WERI-Rb-1 (cell line): ENCODE data around the gene PFKP.

Experiments
- DNase-seq: peaks from one replicate; pipeline ENCODE4 v3.0.0-alpha.2; 2020
- H3K27ac ChIP-seq: fragments of 250-450 bp; sonication (Bioruptor Pico); 2 replicates; pipeline ENCODE4 v1.5.1; 2020; ENCODE audit warnings: mild to moderate bottlenecking, moderate library complexity
- H3K27me3 ChIP-seq: fragments of 250-450 bp; sonication (Bioruptor Pico); 2 replicates; pipeline ENCODE4 v1.5.1; 2021; ENCODE audit warnings: mild to moderate bottlenecking, low read depth, moderate library complexity; ENCODE audit not compliant: insufficient read depth, severe bottlenecking
- H3K36me3 ChIP-seq: fragments of 250-450 bp; sonication (Bioruptor Pico); 2 replicates; pipeline ENCODE4 v1.5.1; 2020; ENCODE audit warnings: mild to moderate bottlenecking, moderate library complexity
- H3K4me3 ChIP-seq: 2 replicates; pipeline ENCODE4 v1.5.1; 2011; ENCODE audit warnings: low read depth, mild to moderate bottlenecking, control low read depth, low read length
- H3K9me3 ChIP-seq: fragments of 250-450 bp; sonication (Bioruptor Pico); 2 replicates; pipeline ENCODE4 v1.5.1; 2021; ENCODE audit warnings: mild to moderate bottlenecking, moderate library complexity; ENCODE audit not compliant: severe bottlenecking
- TF ChIP-seq, protein P1 (sequence below): IDR thresholded peaks from 2 replicates; pipeline ENCODE4 v1.5.1; 2011; ENCODE audit warnings: low read depth, mild to moderate bottlenecking, control low read depth, inconsistent platforms, low read length

The PFKP gene

DNA sequence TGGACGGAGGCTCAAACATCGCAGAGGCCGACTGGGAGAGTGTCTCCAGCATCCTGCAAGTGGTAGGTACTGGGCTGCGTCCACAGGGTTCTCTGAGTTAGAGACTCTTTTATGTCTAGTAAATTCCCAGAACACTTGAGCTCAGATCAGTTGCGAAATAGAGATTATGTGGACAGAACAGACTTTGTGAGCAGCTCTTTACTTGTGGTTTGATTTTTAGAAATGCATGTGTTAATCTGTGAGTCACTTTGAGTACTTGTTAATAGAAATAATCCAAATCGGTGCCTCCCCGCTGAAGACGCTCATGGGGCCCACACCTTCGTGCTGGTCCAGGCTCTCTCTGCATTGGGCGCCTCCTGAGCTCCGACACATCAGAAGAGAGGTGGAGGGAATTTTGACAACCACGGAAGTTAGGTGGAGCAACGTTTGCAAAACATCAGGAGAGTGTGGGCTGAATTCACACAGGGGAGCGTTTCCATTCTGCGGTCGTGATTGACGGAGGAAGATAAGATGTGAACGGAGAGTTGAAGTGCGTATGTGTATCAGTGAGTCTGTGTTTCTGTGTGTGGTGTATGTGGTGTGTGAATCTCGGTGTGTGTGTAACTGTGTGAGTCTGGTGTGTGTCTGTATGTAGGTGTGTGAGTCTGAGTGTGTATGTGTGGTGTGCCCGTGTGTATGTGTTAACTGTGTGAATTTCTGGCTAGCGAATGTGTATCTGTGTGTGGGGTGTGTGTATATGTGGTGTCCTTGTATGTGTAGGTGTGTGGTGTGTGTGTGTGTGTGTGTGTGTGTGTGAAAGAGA is 32.1 kb downstream of the PFKP start:
- no peak for DNase-seq
- TF ChIP-seq, protein P1, sequence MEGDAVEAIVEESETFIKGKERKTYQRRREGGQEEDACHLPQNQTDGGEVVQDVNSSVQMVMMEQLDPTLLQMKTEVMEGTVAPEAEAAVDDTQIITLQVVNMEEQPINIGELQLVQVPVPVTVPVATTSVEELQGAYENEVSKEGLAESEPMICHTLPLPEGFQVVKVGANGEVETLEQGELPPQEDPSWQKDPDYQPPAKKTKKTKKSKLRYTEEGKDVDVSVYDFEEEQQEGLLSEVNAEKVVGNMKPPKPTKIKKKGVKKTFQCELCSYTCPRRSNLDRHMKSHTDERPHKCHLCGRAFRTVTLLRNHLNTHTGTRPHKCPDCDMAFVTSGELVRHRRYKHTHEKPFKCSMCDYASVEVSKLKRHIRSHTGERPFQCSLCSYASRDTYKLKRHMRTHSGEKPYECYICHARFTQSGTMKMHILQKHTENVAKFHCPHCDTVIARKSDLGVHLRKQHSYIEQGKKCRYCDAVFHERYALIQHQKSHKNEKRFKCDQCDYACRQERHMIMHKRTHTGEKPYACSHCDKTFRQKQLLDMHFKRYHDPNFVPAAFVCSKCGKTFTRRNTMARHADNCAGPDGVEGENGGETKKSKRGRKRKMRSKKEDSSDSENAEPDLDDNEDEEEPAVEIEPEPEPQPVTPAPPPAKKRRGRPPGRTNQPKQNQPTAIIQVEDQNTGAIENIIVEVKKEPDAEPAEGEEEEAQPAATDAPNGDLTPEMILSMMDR = no peak
- no peaks in the 10 kb centered on the region for H3K9me3 ChIP-seq
- peaks cover 3% of the 10 kb centered on the region for H3K36me3 ChIP-seq
- no peak overlapping the region for H3K4me3 ChIP-seq
- H3K27ac ChIP-seq = no peak overlapping the region
- no peaks in the 10 kb centered on the region for H3K27me3 ChIP-seq

DNA sequence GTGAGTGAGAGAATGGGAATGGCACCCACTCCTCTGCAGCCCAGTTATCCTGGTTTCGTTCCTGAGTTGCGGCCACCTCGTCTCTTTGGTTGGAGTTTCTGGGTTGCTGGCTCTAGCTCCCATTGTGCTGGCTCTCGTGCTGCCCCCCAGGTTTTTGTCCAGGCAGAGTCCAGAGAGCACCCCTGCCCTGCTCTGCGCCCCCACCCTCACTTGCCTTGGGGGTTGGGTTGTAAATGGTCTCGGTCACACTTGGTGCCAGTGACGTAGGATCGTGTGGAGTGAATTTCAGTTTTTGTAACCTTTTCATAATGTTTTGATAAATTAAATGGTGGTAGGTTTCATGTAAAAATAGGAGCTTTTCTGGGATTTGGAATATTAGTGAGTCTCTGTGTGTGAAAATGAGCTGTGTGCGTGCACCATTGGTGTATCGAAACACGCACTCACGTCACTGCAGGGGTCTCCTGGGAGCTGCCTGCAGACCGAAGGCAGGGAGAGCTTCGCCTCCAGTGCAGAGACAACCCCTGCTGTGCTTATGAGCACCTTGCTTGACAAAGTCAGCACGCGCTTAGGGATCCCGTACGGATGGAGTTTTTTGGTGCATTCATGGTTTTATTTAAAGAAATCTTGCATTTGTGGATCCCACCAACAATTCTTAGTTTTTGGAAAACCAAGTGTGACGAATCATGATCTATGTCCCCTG is 32.9 kb downstream of the PFKP start:
- no peak for DNase-seq
- H3K27me3 ChIP-seq = no peaks in the 10 kb centered on the region
- no peaks in the 10 kb centered on the region for H3K9me3 ChIP-seq
- TF ChIP-seq, protein P1 = no peak
- no peak overlapping the region for H3K27ac ChIP-seq
- no peak overlapping the region for H3K4me3 ChIP-seq
- H3K36me3 ChIP-seq = peaks cover 3% of the 10 kb centered on the region

DNA sequence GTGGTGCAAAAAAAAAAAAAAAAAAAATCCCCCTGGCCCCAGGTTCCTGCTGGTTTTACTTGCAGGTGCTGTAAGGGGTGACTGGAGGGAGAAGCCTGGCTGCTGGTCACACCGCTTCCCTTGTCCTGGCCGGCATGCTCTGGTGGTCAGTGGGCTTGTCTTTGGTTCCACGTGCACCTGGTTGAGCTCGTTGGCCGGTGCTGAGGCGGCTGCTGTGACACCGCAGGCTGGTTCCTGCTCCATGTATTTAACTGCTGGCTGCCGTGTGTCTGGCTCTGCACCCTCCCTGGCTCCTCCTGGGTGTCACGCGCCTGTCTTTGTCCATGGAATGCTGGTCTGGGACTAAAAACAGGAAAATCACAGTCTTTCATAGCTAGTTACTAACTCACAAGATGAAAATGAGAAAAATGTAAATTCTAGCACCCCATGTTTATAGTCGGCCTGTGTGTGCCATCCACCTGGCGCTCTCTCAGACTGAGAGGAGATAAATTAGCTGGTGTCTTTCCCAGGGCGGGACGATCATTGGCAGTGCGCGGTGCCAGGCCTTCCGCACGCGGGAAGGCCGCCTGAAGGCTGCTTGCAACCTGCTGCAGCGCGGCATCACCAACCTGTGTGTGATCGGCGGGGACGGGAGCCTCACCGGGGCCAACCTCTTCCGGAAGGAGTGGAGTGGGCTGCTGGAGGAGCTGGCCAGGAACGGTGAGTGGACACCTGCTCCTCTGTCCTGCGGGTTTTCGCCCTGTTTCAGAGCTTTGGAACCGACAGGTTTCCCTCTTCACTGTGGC is 33.7 kb downstream of the PFKP start:
- H3K27ac ChIP-seq = no peak overlapping the region
- H3K36me3 ChIP-seq = peaks cover 3% of the 10 kb centered on the region
- no peaks in the 10 kb centered on the region for H3K9me3 ChIP-seq
- H3K27me3 ChIP-seq = no peaks in the 10 kb centered on the region
- H3K4me3 ChIP-seq = no peak overlapping the region
- DNase-seq = no peak
- TF ChIP-seq, protein P1 = no peak

DNA sequence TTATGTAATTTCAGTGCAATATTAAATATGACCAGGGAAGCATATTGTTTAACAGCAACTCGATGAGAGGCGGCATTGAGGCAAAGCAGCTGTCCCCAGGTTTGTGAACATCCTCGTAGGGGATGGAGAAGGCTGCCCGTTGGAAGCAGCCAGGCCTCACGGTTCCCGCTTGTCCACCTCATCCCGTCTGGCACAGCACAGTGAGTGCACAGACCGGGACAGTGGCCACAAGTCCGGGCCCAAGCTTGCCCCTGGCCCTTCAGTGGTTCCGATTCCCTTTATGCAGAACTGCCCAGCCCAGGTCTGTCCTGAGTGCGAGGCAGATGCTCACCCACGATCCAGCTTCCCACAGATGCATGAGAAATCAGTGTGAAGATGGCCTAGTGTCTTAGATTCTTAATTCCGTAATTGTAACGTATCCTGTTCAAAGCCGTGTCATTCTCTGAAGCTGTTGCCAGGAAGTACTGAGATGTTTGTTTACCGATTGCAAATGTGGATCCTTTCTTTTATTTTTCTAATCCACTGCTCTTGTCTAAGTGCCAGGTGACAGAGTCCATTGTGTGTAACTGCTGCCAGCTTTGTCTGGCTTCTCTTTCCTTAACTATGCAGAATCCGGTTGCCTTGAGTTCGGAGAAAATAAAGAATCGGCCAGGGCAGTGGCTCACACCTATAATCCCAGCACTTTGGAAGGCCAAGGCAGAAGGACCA is 35.5 kb downstream of the PFKP start:
- no peak overlapping the region for H3K27ac ChIP-seq
- no peaks in the 10 kb centered on the region for H3K9me3 ChIP-seq
- H3K36me3 ChIP-seq = peaks cover 3% of the 10 kb centered on the region
- no peaks in the 10 kb centered on the region for H3K27me3 ChIP-seq
- TF ChIP-seq, protein P1 = no peak
- no peak overlapping the region for H3K4me3 ChIP-seq
- no peak for DNase-seq

DNA sequence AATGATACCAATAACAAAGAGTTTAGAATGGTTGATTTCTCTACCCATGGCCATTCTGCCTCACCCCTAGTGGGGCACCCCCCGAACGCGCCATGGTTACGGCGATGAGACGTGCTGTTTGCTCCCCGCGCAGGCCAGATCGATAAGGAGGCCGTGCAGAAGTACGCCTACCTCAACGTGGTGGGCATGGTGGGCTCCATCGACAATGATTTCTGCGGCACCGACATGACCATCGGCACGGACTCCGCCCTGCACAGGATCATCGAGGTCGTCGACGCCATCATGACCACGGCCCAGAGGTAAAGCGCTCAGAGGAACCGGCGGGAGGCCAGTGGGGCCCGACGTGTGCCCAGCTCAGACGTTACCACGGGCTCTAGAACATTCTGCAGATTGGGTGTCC is 36.3 kb downstream of the PFKP start:
- TF ChIP-seq, protein P1 = no peak
- Histone ChIP-seq H3K27ac (no peak overlapping the region), H3K4me3 (no peak overlapping the region), H3K36me3 (peaks cover 3% of the 10 kb centered on the region), H3K27me3 (no peaks in the 10 kb centered on the region), H3K9me3 (no peaks in the 10 kb centered on the region)
- DNase-seq = no peak
